ENCODE measurements around the gene ETV6.

The ETV6 gene

DNA sequence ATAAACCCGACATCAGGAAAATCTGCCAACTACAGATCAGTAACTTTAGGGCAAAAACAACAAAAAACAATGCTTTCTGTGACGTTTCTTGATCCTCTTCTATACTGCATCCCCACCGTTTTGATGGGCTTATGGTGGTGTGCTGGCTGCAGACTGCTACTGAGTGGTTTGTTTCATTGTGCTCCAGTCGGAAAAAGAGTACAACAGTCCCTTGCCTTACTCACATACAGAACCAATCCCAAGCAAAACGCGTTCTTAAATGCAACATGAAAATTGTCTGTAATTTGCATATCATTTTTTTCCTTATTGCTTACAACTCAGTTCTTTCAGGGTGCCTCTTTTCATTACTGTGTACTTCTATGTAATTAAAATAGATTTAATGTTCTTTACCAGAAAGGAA is 2.3 kb downstream of the ETV6 start:
- H3K4me3 ChIP-seq (replicated peaks in 1 of 2; ENCODE audit: low read depth in 2 of 2, low read length in 2 of 2): peak overlapping the region; percentile 87 to 89
- TF ChIP-seq, protein P1, sequence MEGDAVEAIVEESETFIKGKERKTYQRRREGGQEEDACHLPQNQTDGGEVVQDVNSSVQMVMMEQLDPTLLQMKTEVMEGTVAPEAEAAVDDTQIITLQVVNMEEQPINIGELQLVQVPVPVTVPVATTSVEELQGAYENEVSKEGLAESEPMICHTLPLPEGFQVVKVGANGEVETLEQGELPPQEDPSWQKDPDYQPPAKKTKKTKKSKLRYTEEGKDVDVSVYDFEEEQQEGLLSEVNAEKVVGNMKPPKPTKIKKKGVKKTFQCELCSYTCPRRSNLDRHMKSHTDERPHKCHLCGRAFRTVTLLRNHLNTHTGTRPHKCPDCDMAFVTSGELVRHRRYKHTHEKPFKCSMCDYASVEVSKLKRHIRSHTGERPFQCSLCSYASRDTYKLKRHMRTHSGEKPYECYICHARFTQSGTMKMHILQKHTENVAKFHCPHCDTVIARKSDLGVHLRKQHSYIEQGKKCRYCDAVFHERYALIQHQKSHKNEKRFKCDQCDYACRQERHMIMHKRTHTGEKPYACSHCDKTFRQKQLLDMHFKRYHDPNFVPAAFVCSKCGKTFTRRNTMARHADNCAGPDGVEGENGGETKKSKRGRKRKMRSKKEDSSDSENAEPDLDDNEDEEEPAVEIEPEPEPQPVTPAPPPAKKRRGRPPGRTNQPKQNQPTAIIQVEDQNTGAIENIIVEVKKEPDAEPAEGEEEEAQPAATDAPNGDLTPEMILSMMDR (IDR thresholded peaks at IDR 0.05; ENCODE audit: low read depth, low read length): no peak
- DNase-seq (ENCODE audit: low read depth in 2 of 2): peak; percentile 27 to 38

DNA sequence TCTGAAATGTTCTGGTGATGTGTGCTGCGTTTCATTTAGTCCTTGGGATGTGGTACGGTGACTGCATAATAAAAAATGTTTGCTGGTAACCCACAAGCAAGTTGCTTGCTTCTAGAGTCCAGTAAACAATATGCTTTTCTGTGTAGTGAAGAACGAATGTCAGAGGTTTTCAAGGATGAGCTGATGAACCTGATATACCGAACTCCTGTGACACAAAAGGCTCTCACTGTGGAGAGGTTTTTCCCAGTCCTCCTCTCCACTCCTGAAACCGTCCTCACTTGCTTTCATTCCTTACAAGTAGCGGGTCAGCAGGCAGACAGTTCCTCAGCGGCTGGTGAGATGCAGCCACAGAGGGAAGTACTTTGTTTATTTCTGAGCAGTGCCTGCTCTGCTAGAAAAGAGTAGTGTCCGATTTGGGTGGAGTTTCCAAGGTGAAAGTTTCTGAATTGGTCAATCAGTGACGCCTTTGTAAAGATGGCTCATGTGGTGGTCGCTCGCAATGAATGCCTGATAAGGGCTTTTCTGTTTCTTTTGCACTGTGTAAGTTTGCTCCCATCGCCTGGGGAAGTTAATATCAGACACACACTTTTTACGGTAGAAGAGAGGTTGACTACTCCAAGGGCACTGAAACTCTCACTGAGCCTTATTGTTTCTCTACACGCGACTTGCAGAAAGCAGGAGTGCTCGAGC is 3.0 kb downstream of the ETV6 start:
- DNase-seq (ENCODE audit: low read depth in 2 of 2): peak; percentile 53 to 74
- TF ChIP-seq, protein P1 (IDR thresholded peaks at IDR 0.05; ENCODE audit: low read depth, low read length): no peak
- H3K4me3 ChIP-seq (replicated peaks in 1 of 2; ENCODE audit: low read depth in 2 of 2, low read length in 2 of 2): peak overlapping the region; percentile 0 to 87

DNA sequence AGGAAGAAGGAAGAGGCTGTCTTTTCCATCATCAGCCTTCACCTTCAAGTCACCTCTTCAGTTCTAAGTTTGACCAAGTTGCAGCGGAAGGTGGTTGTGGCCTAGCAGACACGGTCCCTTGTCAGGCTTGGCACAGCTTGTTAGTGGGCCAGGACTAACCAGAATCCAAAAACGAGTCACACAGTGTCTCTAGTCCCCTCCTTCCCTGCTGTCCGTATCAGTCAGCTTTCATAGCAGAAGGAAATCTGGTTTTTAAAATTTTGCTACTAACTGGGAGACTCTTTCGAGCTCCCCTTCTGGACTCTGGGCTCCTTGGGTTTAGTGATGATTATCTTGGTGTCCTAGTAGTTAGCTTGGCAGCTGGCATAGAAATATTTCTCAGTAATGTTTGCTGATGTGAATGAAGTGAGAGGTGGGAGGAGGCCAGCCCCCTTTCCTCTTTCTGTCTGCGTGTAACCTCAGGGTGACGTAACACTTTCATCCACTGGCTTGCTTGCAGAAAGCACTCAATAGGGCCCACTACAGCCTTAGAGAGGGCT is 3.8 kb downstream of the ETV6 start:
- DNase-seq (ENCODE audit: low read depth in 2 of 2): peak; percentile 21 to 41
- TF ChIP-seq, protein P1 (IDR thresholded peaks at IDR 0.05; ENCODE audit: low read depth, low read length): no peak
- peak overlapping the region in 1 of 2 donors; percentile 87 for H3K4me3 ChIP-seq (replicated peaks in 1 of 2; ENCODE audit: low read depth in 2 of 2, low read length in 2 of 2)

DNA sequence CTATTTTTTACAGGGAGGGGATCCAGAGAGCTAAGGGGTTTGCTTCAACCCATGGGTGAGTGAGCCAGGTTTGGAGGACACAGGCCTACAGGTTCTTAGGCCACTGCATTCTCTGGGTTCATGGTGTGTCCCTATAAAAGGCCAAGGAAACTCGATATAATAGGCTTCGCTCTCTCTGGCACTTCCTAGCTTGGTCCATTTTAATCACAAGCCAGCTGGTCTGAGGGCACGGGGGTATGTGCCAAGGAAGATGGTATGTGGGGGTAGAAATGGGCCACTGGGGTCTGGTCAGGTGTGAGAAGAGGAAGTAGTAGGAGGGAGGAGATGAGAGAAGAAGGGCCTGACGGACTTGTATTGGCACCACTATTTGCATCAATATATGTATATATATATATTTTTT is 4.9 kb downstream of the ETV6 start:
- TF ChIP-seq, protein P1 (IDR thresholded peaks at IDR 0.05; ENCODE audit: low read depth, low read length): no peak
- DNase-seq (ENCODE audit: low read depth in 2 of 2): no peak
- H3K4me3 ChIP-seq (replicated peaks in 1 of 2; ENCODE audit: low read depth in 2 of 2, low read length in 2 of 2): no peak overlapping the region

DNA sequence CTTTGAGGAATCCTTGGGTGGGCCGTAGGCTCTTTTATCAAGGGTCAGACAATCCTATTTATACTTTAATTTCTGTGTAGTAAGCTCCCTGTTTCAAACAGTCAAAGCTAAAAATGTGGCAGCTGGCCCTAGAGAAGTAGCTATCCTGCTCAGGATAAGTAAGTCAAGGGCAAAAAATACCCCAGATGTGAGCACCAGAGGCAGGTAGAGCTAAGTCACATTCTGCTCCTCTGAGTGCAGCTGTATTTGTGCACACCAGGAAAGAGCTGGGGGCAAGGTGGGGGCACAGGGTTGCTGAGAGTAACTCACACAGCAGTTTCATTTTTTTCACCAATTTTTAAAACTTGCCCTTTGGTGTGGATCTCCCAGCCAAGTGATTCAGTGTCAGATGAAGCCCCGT is 5.3 kb downstream of the ETV6 start:
- TF ChIP-seq, protein P1 (IDR thresholded peaks at IDR 0.05; ENCODE audit: low read depth, low read length): no peak
- H3K4me3 ChIP-seq (replicated peaks in 1 of 2; ENCODE audit: low read depth in 2 of 2, low read length in 2 of 2): no peak overlapping the region
- DNase-seq (ENCODE audit: low read depth in 2 of 2): no peak

DNA sequence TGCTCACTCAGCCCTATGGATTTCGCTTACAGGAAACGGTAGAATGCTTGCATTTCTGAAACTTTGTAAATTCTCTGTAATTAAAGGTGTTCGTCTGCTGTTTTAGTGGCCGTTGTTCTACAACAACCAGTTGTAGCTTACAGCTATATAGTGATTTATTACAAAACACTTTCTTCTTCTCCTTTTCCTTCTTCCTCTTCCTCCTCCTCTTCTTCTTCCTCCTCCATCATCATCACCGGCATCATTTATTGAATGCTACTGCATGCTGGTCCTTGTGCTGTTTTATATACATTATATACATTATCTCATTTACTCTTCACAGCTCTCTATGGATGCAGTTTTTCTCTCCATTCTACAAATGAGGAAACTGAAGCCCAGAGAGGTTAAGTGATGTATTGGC is 6.4 kb downstream of the ETV6 start:
- H3K4me3 ChIP-seq (replicated peaks in 1 of 2; ENCODE audit: low read depth in 2 of 2, low read length in 2 of 2): no peak overlapping the region
- DNase-seq (ENCODE audit: low read depth in 2 of 2): no peak
- TF ChIP-seq, protein P1 (IDR thresholded peaks at IDR 0.05; ENCODE audit: low read depth, low read length): no peak

Measured in cardiac fibroblast (primary cell).